K562 (cell line): ENCODE measurements around the gene KTI12. TPM values are rescaled to one million over a fixed set of nuclear protein-coding genes. Genes with fewer than 3 reads are reported as not detected.
A peak's percentile ranks its signal among the peaks of the same experiment; 100 is the strongest.

Source experiments
- CHD1 ChIP-seq: fragments of 200-600 bp; sonication (generic); IDR thresholded peaks from one replicate; pipeline ENCODE4 v1.6.1; 2012; ENCODE audit warnings: mild to moderate bottlenecking, moderate library complexity, low read length, inconsistent platforms
- ELF1 ChIP-seq: fragments of 200-800 bp; sonication (Bioruptor generic); IDR thresholded peaks from 2 replicates; pipeline ENCODE4 v1.6.1; 2016; ENCODE audit warnings: missing genetic modification characterization, missing compliant biosample characterization
- ESRRA ChIP-seq: fragments of 450-650 bp; IDR thresholded peaks from 2 replicates; pipeline ENCODE4 v1.6.1; 2014; ENCODE audit warnings: low read depth, mild to moderate bottlenecking, moderate library complexity, borderline replicate concordance
- GABPA ChIP-seq: fragments of 200-800 bp; sonication (Bioruptor generic); conservative IDR thresholded peaks from 2 replicates; pipeline ENCODE4 v1.6.1; 2016; ENCODE audit warnings: low read depth, missing genetic modification characterization, missing compliant biosample characterization
- GTF2A2 ChIP-seq: IDR thresholded peaks from 2 replicates; pipeline ENCODE4 v1.6.1; 2016; ENCODE audit warnings: mild to moderate bottlenecking, missing genetic modification characterization, missing compliant biosample characterization
- HCFC1 ChIP-seq: IDR thresholded peaks from 2 replicates; pipeline ENCODE4 v1.6.1; 2012; ENCODE audit warnings: low read depth, low read length, improper control_type of control experiment
- JUN ChIP-seq, 2 experiments: sonication (generic) in 1 of 2; formaldehyde crosslinking in 1 of 2; IDR thresholded peaks; 2 replicates each; pipeline versions ENCODE4 v1.6.1 to v1.8.0; 2012 to 2022; ENCODE audit warnings: borderline replicate concordance in 2 of 2, mild to moderate bottlenecking in 2 of 2, improper control_type of control experiment in 1 of 2, low read depth in 1 of 2, low read length in 1 of 2, missing genetic modification reagents in 1 of 2
- MAZ ChIP-seq, 2 experiments: fragments of 450-650 bp in 1 of 2; sonication (generic) in 1 of 2; formaldehyde crosslinking; IDR thresholded peaks in 1 of 2; conservative IDR thresholded peaks in 1 of 2; 2 replicates each; pipeline versions ENCODE4 v1.4.0 to v1.5.0; 2020; ENCODE audit warnings: mild to moderate bottlenecking in 1 of 2, missing genetic modification reagents in 1 of 2
- NEUROD1 ChIP-seq: fragments of 150-350 bp; IDR thresholded peaks from 2 replicates; pipeline ENCODE4 v1.6.1; 2014; ENCODE audit warnings: borderline replicate concordance, low read length, low read depth; ENCODE audit not compliant: partially characterized antibody
- RFX7 ChIP-seq: fragments of 250-450 bp; sonication (Bioruptor Pico); IDR thresholded peaks from 2 replicates; pipeline ENCODE4 v1.5.1; 2021; ENCODE audit warnings: mild to moderate bottlenecking
- TOE1 ChIP-seq, 2 experiments: fragments of 450-650 bp in 1 of 2; sonication (generic) in 1 of 2; formaldehyde crosslinking in 1 of 2; IDR thresholded peaks; 2 replicates each; pipeline versions ENCODE4 v1.7.1 to v1.8.0; 2016 to 2022; ENCODE audit warnings: borderline replicate concordance in 2 of 2, mild to moderate bottlenecking in 2 of 2, antibody characterized with exemption in 1 of 2, inconsistent platforms in 1 of 2, low read depth in 1 of 2, missing genetic modification reagents in 1 of 2, moderate library complexity in 1 of 2
- ZBED1 ChIP-seq: IDR thresholded peaks from 2 replicates; pipeline ENCODE4 v1.6.1; 2014
- ZNF12 ChIP-seq: sonication (generic); formaldehyde crosslinking; IDR thresholded peaks from 2 replicates; pipeline ENCODE4 v1.4.0; 2020; ENCODE audit warnings: mild to moderate bottlenecking, missing genetic modification reagents
- ZNF197 ChIP-seq: fragments of 200-800 bp; sonication (Bioruptor generic); IDR thresholded peaks from 2 replicates; pipeline ENCODE4 v1.6.1; 2016; ENCODE audit warnings: low read depth, missing genetic modification characterization, missing compliant biosample characterization
- ZNF253 ChIP-seq: fragments of 250-450 bp; sonication (Bioruptor Pico); conservative IDR thresholded peaks from 2 replicates; pipeline ENCODE4 v1.6.1; 2021; ENCODE audit warnings: mild to moderate bottlenecking
- ZNF282 ChIP-seq: sonication (generic); formaldehyde crosslinking; IDR thresholded peaks from 2 replicates; pipeline ENCODE4 v1.8.1; 2023; ENCODE audit warnings: missing genetic modification reagents
- ZNF354B ChIP-seq: fragments of 250-450 bp; sonication (Bioruptor Pico); IDR thresholded peaks from 2 replicates; pipeline ENCODE4 v1.4.0; 2020
- ZNF444 ChIP-seq: fragments of 250-450 bp; sonication (Bioruptor Pico); IDR thresholded peaks from 2 replicates; pipeline ENCODE4 v1.4.0; 2020; ENCODE audit warnings: mild to moderate bottlenecking, moderate library complexity
- ZNF75A ChIP-seq: fragments of 450-650 bp; formaldehyde crosslinking; IDR thresholded peaks from 2 replicates; pipeline ENCODE4 v1.4.0; 2020; ENCODE audit warnings: mild to moderate bottlenecking
- polyA plus RNA-seq, 8 experiments: library from polyadenylated mRNA; depleted of rRNA in 4 of 8; stranded (reverse) in 5 of 8; unstranded in 3 of 8; fragments of >200 nt; fragmentation: Nextera tagmentation in 2 of 8; fragmentation: Illumina TruSeq in 1 of 8; extraction: Ambion mirVana in 2 of 8; extraction: Trizol in 1 of 8; gene quantifications; 2 replicates each; pipeline versions ENCODE4 v1.2.1 to v1.2.3, GENCODE V29; 2011 to 2014; ENCODE audit warnings: inconsistent platforms in 1 of 8, missing spikeins in 1 of 8
- total RNA-seq, 7 experiments: library from RNA; depleted of rRNA in 6 of 7; stranded (reverse); fragments of >200 nt in 6 of 7; fragmentation: Illumina TruSeq in 2 of 7; extraction: Trizol in 2 of 7; gene quantifications; 2 replicates each; pipeline versions ENCODE4 v1.2.1 to v1.2.3, GENCODE V29; 2011 to 2021; ENCODE audit warnings: low replicate concordance in 1 of 7
- TF ChIP-seq, protein P1 (sequence below): fragments of 250-450 bp; sonication (Bioruptor Pico); IDR thresholded peaks from 2 replicates; pipeline ENCODE4 v1.4.0; 2020
- TF ChIP-seq, protein P2 (sequence below): IDR thresholded peaks from 2 replicates; pipeline ENCODE4 v1.6.1; 2012; ENCODE audit warnings: low read depth, low read length, improper control_type of control experiment, borderline replicate concordance
- TF ChIP-seq, protein P3 (sequence below), 3 experiments: fragments of 200-800 bp in 1 of 3; sonication (Bioruptor generic) in 1 of 3; sonication (generic) in 1 of 3; formaldehyde crosslinking in 1 of 3; IDR thresholded peaks; 2 replicates each; pipeline versions ENCODE4 v1.6.1 to v1.8.0; 2016 to 2022; ENCODE audit warnings: mild to moderate bottlenecking in 2 of 3, missing compliant biosample characterization in 2 of 3, missing genetic modification characterization in 2 of 3, missing genetic modification reagents in 1 of 3

Gene KTI12
- total and polyA plus RNA-seq, 9 of the 15 experiments (the other 6 are each of a cell fraction or from before 2014, with no cell fraction given) = 3.1 to 22.8 (median 11.6) TPM

DNA sequence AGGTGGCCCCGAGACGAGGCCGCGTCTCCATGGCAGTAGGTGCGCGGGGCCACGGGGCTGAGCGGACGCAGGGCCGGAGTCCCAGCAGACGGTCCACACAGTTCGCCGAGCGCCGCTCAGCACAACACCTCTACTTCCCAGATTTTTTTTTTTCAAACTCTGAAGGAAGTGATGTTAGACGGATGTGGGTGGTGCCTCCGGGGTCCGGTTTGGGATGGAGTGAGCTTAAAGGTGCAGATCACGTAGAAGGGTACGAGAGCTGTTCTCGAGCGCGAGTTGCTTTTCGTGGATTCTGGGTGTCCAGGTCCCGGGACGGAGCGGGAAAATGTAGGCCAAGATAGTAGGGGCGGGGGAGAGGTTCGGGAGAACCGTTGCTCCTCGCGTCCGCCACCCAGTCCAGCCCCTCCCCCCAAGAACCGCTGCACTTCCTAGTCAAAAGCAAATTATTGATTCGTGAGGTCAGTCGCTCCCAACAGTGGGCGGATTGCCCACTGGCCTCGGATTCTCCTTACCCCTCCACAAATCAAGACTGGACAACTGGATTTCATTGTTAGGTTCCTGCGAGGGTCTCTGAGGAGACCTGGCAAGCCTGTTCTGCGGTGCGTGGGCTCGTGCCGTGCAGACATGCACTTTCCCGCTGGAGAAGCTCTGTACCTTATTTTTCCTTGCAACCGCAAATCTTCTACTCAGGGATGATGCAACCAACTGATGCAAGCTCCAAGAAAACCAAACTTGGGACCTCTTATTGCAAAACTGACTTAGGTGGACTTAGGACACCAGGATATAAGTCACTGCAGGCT is 21.7 kb upstream of the KTI12 start, which contains the start of gene TXNDC12 (continued):
- TF ChIP-seq, protein P1, sequence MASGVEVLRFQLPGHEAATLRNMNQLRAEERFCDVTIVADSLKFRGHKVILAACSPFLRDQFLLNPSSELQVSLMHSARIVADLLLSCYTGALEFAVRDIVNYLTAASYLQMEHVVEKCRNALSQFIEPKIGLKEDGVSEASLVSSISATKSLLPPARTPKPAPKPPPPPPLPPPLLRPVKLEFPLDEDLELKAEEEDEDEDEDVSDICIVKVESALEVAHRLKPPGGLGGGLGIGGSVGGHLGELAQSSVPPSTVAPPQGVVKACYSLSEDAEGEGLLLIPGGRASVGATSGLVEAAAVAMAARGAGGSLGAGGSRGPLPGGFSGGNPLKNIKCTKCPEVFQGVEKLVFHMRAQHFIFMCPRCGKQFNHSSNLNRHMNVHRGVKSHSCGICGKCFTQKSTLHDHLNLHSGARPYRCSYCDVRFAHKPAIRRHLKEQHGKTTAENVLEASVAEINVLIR = peak; percentile 63
- TF ChIP-seq TOE1 (IDR thresholded peaks at IDR 0.05; ENCODE audit: borderline replicate concordance) (peak; percentile 52), TOE1 (CRISPR knock-in tag; IDR thresholded peaks at IDR 0.05; ENCODE audit: borderline replicate concordance, low read depth) (0 out of 2 replicates have a peak, but pooled peaks have one; percentile 61), MAZ (CRISPR knock-in tag; conservative IDR thresholded peaks at IDR 0.05 in 1 of 2, IDR thresholded peaks at IDR 0.05 in 1 of 2) (peak in 1 of 2 experiments; percentile 50; a peak in 2 of 4 replicates), ZNF444 (CRISPR knock-in tag) (0 out of 2 replicates have a peak, but pooled peaks have one; percentile 9), ZBED1 (no peak; the same call in 1 of the 2 replicates), ZNF282 (CRISPR knock-in tag) (no peak), ELF1 (tag) (peak; percentile 73; the same call in 1 of the 2 replicates), NEUROD1 (peak; percentile 68), GTF2A2 (tag) (no peak), GABPA (tag) (peak; percentile 94), JUN (IDR thresholded peaks at IDR 0.05; ENCODE audit: borderline replicate concordance, low read depth, low read length) (0 out of 2 replicates have a peak, but pooled peaks have one; percentile 52), JUN (CRISPR knock-in tag; IDR thresholded peaks at IDR 0.05; ENCODE audit: borderline replicate concordance) (peak; percentile 47; the same call in 1 of the 2 replicates), RFX7 (CRISPR knock-in tag) (no peak), ZNF354B (no peak), ESRRA (peak; percentile 73; the same call in 1 of the 2 replicates), CHD1 (no peak), ZNF75A (CRISPR knock-in tag) (no peak), HCFC1 (peak; percentile 55), ZNF12 (peak; percentile 25; the same call in 1 of the 2 replicates), ZNF197 (0 out of 2 replicates have a peak, but pooled peaks have one; percentile 47), ZNF253 (CRISPR knock-in tag) (no peak)
- TF ChIP-seq, protein P2, sequence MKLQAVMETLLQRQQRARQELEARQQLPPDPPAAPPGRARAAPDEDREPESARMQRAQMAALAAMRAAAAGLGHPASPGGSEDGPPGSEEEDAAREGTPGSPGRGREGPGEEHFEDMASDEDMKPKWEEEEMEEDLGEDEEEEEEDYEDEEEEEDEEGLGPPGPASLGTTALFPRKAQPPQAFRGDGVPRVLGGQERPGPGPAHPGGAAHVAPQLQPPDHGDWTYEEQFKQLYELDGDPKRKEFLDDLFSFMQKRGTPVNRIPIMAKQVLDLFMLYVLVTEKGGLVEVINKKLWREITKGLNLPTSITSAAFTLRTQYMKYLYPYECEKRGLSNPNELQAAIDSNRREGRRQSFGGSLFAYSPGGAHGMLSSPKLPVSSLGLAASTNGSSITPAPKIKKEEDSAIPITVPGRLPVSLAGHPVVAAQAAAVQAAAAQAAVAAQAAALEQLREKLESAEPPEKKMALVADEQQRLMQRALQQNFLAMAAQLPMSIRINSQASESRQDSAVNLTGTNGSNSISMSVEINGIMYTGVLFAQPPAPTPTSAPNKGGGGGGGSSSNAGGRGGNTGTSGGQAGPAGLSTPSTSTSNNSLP = no peak
- TF ChIP-seq, protein P3, sequence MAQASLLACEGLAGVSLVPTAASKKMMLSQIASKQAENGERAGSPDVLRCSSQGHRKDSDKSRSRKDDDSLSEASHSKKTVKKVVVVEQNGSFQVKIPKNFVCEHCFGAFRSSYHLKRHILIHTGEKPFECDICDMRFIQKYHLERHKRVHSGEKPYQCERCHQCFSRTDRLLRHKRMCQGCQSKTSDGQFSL (CRISPR knock-in tag; IDR thresholded peaks at IDR 0.05) = peak; percentile 78; the same call in 1 of the 2 replicates
- TF ChIP-seq, protein P3 (tag; IDR thresholded peaks at IDR 0.05) = peak in 1 of 2 experiments; percentile 40; a peak in 1 of 4 replicates
